ENCODE results near the gene LRRK1. TPM values are rescaled to one million over a fixed set of nuclear protein-coding genes. Genes with fewer than 3 reads are reported as not detected.
A peak's percentile ranks its signal among the peaks of the same experiment; 100 is the strongest.

Gene LRRK1
- total RNA-seq, 1 donor from 2014 or later, result 21.1 TPM

- TF ChIP-seq CTCF (IDR thresholded peaks at IDR 0.05) (no peak), POLR2A (IDR thresholded peaks at IDR 0.05) (no peak), POLR2AphosphoS5 (IDR thresholded peaks at IDR 0.05; ENCODE audit: insufficient read depth in 1 of 2, low read depth in 1 of 2) (no peak)
- Histone ChIP-seq H3K4me3 (no peak overlapping the region), H3K27me3 (no peaks in the 10 kb centered on the region), H3K4me1 (peaks cover 6% of the 10 kb centered on the region), H3K27ac (no peak overlapping the region), H3K9me3 (no peaks in the 10 kb centered on the region), H3K36me3 (no peaks in the 10 kb centered on the region)
- intact Hi-C loops (cut with DNase I), result no loop called here
- no peak for DNase-seq (ENCODE audit: extremely low spot score in 2 of 2)
These were observed 49.2 kb downstream of the LRRK1 start for GRCh38 chr15:100968050-100968966.

DNA sequence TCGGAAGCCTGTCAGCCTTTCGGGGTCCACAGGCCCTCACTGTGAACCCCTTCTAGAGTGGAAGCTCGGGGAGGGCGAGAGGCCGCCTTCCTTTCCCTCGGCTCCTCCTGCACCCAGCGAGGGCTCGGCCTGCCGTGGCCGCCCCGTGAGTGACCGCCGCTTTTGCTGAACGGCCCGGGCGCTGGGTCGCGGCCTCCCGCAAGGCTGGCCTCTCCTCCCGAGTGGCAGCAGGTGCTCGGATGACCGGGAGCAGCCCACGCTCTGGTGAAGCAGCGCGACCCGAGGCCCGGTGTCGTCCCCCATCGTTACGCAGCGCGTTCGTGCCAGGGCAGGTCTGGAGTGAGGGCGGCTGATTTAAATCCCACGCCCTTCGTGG, 53.8 kb downstream of the LRRK1 start:
- peaks cover 12% of the 10 kb centered on the region for H3K4me1 ChIP-seq
- intact Hi-C loops (cut with DNase I), result no loop called here
- peak overlapping the region; percentile 38 to 45 for H3K4me3 ChIP-seq
- TF ChIP-seq POLR2AphosphoS5 (IDR thresholded peaks at IDR 0.05; ENCODE audit: insufficient read depth in 1 of 2, low read depth in 1 of 2) (no peak), CTCF (IDR thresholded peaks at IDR 0.05) (no peak), POLR2A (IDR thresholded peaks at IDR 0.05) (no peak)
- no peak overlapping the region for H3K27ac ChIP-seq
- no peaks in the 10 kb centered on the region for H3K36me3 ChIP-seq
- H3K27me3 ChIP-seq, result no peaks in the 10 kb centered on the region
- no peaks in the 10 kb centered on the region for H3K9me3 ChIP-seq
- DNase-seq (ENCODE audit: extremely low spot score in 2 of 2), result no peak

- peak overlapping the region; percentile 38 to 45 for H3K4me3 ChIP-seq
- no peak for TF ChIP-seq CTCF (IDR thresholded peaks at IDR 0.05)
- H3K36me3 ChIP-seq, result no peaks in the 10 kb centered on the region
- H3K27me3 ChIP-seq, result no peaks in the 10 kb centered on the region
- intact Hi-C loops (cut with DNase I), result no loop called here
- H3K27ac ChIP-seq, result no peak overlapping the region
- no peaks in the 10 kb centered on the region for H3K9me3 ChIP-seq
- no peak for DNase-seq (ENCODE audit: extremely low spot score in 2 of 2)
- peaks cover 12% of the 10 kb centered on the region for H3K4me1 ChIP-seq
These were observed 54.4 kb downstream of the LRRK1 start for GRCh38 chr15:100973351-100974111.

GRCh38 chr15:100975043-100975442, 55.9 kb downstream of the LRRK1 start:
- no peak for DNase-seq (ENCODE audit: extremely low spot score in 2 of 2)
- peaks cover 12% of the 10 kb centered on the region for H3K4me1 ChIP-seq
- no peaks in the 10 kb centered on the region for H3K36me3 ChIP-seq
- no peaks in the 10 kb centered on the region for H3K27me3 ChIP-seq
- no peak overlapping the region for H3K4me3 ChIP-seq
- TF ChIP-seq CTCF (IDR thresholded peaks at IDR 0.05) (no peak), POLR2A (IDR thresholded peaks at IDR 0.05) (no peak), POLR2AphosphoS5 (IDR thresholded peaks at IDR 0.05; ENCODE audit: insufficient read depth in 1 of 2, low read depth in 1 of 2) (no peak)
- intact Hi-C loops (cut with DNase I), result no loop called here
- H3K27ac ChIP-seq, result no peak overlapping the region
- no peaks in the 10 kb centered on the region for H3K9me3 ChIP-seq
